ENCODE data around the gene AVL9. TPM values are rescaled to one million over a fixed set of nuclear protein-coding genes. Genes with fewer than 3 reads are reported as not detected.

The AVL9 gene
- total and polyA plus RNA-seq, 2 of the 13 experiments (the other 11 are each of a cell fraction or from before 2014, with no cell fraction given), result 29.9 to 48.0 TPM

DNA sequence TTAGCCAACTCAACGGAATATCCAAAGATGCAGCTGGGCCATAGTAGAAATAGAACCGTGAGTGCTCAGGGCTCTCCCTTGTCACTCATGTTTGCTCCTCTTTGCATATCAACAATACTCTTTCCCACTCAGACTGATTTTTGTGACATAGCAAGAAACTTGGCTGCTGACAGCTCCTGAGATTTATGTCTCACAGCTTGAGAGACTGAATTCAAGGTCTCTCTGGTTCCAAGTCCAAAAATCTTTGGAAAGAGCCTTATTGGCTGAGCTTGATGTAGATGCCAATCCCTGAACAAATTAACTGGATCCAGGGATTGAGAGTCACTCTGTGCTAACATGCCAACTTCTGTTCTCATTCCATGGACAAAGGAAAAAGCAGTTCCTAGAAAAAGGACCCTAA lies 35.5 kb upstream of the AVL9 start:
- DNase-seq (ENCODE audit: low spot score), result no peak
- BruUV-seq (replicated peaks), result no TSS peak
- no peaks in the 10 kb centered on the region for H3K9me3 ChIP-seq (ENCODE audit: low read length)
- H3K79me2 ChIP-seq (ENCODE audit: insufficient read depth, low read length), result no peaks in the 10 kb centered on the region
- ChIA-PET POLR2A (no interaction called here), CTCF (ENCODE audit: low intra/inter-chr PET ratio, low total read pairs) (no interaction called here)
- FAIRE-seq, result no peak
- H3K4me3 ChIP-seq (replicated peaks in 1 of 3; ENCODE audit: insufficient read depth in 1 of 3, low read depth in 2 of 3, low read length in 3 of 3), result no peak overlapping the region
- no peak overlapping the region for H3K4me2 ChIP-seq (ENCODE audit: low read depth, low read length)
- intact Hi-C loops (cut with micrococcal nuclease; ENCODE audit: unreplicated experiment) (no loop called here), in situ Hi-C loops (cut with HindIII; ENCODE audit: extremely low pct_ligation_motif_present, low pct_unique_long_range_greater_than_20kb) (no loop called here)
- no peaks in the 10 kb centered on the region for H4K20me1 ChIP-seq (ENCODE audit: insufficient read depth, low read length)
- no peak for ATAC-seq
- WGBS (ENCODE audit: low lambda C conversion rate), result 11% methylated on average over 2 of the region's 2 CpGs
- no peaks in the 10 kb centered on the region for H3K36me3 ChIP-seq (replicated peaks in 1 of 2; ENCODE audit: control insufficient read depth in 1 of 2, insufficient read depth in 2 of 2, low read length in 2 of 2)
- no peak overlapping the region for H3K9ac ChIP-seq (ENCODE audit: insufficient read depth, low read depth, low read length)
- peaks cover 20% of the 10 kb centered on the region for H3K4me1 ChIP-seq (ENCODE audit: insufficient read depth, low read length)
- no peak overlapping the region for H3K27ac ChIP-seq (ENCODE audit: extremely low read length, insufficient read depth, low read length)
- H3K27me3 ChIP-seq (ENCODE audit: control insufficient read depth in 1 of 2, insufficient read depth in 2 of 2, low read length in 2 of 2), result no peaks in the 10 kb centered on the region
- no peak overlapping the region for H2AFZ ChIP-seq (ENCODE audit: low read length)
- TF ChIP-seq, protein P1, sequence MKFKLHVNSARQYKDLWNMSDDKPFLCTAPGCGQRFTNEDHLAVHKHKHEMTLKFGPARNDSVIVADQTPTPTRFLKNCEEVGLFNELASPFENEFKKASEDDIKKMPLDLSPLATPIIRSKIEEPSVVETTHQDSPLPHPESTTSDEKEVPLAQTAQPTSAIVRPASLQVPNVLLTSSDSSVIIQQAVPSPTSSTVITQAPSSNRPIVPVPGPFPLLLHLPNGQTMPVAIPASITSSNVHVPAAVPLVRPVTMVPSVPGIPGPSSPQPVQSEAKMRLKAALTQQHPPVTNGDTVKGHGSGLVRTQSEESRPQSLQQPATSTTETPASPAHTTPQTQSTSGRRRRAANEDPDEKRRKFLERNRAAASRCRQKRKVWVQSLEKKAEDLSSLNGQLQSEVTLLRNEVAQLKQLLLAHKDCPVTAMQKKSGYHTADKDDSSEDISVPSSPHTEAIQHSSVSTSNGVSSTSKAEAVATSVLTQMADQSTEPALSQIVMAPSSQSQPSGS (CRISPR knock-in tag; IDR thresholded peaks at IDR 0.05), result no peak
- TF ChIP-seq ZUFSP (CRISPR knock-in tag; IDR thresholded peaks at IDR 0.05; ENCODE audit: borderline replicate concordance) (no peak), MED1 (CRISPR knock-in tag; IDR thresholded peaks at IDR 0.05) (no peak), SALL1 (CRISPR knock-in tag; IDR thresholded peaks at IDR 0.05) (no peak), RXRB (CRISPR knock-in tag; IDR thresholded peaks at IDR 0.05; ENCODE audit: borderline replicate concordance) (no peak), ZNF17 (CRISPR knock-in tag; IDR thresholded peaks at IDR 0.05) (no peak)
- TF ChIP-seq, protein P2, sequence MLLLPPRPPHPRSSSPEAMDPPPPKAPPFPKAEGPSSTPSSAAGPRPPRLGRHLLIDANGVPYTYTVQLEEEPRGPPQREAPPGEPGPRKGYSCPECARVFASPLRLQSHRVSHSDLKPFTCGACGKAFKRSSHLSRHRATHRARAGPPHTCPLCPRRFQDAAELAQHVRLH (CRISPR knock-in tag; IDR thresholded peaks at IDR 0.05; ENCODE audit: borderline replicate concordance, low read depth), result no peak
- TF ChIP-seq, protein P3, sequence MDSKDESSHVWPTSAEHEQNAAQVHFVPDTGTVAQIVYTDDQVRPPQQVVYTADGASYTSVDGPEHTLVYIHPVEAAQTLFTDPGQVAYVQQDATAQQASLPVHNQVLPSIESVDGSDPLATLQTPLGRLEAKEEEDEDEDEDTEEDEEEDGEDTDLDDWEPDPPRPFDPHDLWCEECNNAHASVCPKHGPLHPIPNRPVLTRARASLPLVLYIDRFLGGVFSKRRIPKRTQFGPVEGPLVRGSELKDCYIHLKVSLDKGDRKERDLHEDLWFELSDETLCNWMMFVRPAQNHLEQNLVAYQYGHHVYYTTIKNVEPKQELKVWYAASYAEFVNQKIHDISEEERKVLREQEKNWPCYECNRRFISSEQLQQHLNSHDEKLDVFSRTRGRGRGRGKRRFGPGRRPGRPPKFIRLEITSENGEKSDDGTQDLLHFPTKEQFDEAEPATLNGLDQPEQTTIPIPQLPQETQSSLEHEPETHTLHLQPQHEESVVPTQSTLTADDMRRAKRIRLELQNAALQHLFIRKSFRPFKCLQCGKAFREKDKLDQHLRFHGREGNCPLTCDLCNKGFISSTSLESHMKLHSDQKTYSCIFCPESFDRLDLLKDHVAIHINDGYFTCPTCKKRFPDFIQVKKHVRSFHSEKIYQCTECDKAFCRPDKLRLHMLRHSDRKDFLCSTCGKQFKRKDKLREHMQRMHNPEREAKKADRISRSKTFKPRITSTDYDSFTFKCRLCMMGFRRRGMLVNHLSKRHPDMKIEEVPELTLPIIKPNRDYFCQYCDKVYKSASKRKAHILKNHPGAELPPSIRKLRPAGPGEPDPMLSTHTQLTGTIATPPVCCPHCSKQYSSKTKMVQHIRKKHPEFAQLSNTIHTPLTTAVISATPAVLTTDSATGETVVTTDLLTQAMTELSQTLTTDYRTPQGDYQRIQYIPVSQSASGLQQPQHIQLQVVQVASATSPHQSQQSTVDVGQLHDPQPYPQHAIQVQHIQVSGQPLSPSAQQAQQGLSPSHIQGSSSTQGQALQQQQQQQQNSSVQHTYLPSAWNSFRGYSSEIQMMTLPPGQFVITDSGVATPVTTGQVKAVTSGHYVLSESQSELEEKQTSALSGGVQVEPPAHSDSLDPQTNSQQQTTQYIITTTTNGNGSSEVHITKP (CRISPR knock-in tag; IDR thresholded peaks at IDR 0.05; ENCODE audit: low read depth), result no peak
- TF ChIP-seq, protein P4, sequence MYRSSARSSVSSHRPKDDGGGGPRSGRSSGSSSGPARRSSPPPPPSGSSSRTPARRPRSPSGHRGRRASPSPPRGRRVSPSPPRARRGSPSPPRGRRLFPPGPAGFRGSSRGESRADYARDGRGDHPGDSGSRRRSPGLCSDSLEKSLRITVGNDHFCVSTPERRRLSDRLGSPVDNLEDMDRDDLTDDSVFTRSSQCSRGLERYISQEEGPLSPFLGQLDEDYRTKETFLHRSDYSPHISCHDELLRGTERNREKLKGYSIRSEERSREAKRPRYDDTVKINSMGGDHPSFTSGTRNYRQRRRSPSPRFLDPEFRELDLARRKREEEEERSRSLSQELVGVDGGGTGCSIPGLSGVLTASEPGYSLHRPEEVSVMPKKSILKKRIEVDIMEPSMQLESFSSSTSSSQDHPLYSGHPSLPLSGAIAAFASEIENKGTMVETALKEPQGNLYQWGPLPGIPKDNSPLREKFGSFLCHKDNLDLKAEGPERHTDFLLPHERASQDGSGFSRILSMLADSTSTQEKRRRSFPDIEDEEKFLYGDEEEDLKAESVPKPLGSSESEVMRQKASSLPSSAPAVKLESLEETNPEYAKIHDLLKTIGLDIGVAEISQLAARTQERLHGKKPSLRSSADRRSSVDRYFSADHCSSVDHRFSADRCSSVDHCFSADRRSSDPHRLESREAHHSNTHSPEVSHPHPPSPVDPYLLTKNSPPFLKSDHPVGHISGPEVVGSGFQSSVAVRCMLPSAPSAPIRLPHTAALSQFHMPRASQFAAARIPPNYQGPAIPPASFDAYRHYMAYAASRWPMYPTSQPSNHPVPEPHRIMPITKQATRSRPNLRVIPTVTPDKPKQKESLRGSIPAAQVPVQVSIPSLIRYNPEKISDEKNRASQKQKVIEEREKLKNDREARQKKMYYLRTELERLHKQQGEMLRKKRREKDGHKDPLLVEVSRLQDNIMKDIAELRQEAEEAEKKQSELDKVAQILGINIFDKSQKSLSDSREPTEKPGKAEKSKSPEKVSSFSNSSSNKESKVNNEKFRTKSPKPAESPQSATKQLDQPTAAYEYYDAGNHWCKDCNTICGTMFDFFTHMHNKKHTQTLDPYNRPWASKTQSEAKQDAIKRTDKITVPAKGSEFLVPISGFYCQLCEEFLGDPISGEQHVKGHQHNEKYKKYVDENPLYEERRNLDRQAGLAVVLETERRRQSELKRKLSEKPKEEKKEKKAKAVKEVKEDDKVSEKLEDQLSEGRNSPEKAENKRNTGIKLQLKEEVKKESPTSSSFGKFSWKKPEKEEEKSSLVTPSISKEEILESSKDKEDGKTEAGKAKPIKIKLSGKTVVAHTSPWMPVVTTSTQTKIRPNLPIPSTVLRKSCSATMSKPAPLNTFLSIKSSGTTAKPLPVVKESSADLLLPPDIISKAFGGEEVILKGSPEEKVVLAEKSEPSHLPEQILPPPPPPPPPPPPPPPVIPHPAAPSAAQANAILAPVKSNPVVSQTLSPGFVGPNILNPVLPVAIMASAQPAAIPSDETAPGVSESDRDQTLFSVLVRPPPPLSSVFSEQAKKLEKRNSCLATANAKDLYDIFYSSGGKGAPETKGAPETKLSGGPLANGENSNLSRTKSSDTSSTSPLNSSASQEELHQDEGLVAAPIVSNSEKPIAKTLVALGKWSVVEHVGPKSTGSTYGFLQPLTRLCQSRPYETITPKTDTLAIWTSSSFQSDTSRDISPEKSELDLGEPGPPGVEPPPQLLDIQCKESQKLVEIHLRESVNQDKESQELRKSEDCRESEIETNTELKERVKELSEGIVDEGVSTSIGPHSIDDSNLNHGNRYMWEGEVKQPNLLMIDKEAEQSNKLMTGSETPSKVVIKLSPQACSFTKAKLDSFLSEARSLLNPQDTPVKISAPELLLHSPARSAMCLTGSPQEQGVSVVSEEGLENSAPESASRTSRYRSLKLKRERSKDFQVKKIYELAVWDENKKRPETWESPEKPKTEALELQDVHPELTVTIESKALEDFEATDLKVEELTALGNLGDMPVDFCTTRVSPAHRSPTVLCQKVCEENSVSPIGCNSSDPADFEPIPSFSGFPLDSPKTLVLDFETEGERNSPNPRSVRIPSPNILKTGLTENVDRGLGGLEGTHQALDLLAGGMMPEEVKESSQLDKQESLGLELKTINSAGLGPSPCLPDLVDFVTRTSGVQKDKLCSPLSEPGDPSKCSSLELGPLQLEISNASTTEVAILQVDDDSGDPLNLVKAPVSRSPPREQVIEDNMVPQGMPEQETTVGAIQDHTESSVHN (CRISPR knock-in tag; IDR thresholded peaks at IDR 0.05), result no peak

All from HepG2 (cell line).